ENCODE data around the gene RABL3.

DNA sequence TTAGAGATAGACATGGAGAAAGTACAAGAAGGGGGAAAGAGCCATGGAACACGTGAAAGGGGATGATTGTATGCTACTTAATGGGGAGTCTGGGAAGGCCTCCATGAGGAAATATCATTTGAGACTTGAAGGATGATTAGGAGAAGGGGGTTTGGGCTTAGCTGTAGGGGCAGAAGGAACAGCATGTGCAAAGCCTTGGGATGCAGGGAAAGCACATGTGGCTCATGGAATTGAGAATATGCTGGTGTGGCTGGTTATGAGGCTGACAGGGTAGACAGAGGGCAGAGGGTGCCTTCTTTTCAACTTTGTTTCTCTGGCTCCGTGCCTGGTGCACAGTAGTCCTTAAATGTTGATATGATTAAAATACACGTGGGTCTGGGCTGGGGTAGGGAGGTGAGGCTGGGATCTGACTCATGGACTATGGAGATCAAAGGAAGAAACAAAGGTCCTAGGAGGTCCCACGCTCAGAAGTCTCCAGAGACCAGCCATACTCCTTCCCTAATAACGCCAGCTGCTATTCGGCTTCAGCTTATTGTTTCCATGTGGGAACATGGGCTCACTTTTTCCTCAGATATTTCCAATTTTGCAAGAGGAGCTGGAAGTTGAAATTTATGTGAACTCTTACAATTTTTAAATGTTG, 1.4 kb upstream of the RABL3 start:
- no peak for TF ChIP-seq POLR2A (IDR thresholded peaks at IDR 0.05)
- TF ChIP-seq CTCF (IDR thresholded peaks at IDR 0.05), result no peak
- no peak for TF ChIP-seq EP300 (IDR thresholded peaks at IDR 0.05)

Measured in upper lobe of left lung (tissue), 4 donors.